Neural cell (in vitro differentiated cells): Measurements from ENCODE around the gene TCTN1. TPM values are rescaled to one million over a fixed set of nuclear protein-coding genes. Genes with fewer than 3 reads are reported as not detected.
"Not testable (repeated sequence)": the region's sequence is repeated elsewhere in the genome, so short reads cannot be mapped to it uniquely, and the experiment has no call there.

Experiments
- H2AFZ ChIP-seq: fragments of 200-600, 300-800 bp; sonication (generic), shearing (Covaris generic); 2 replicates; pipeline ENCODE4 v1.6.0; 2014; ENCODE audit warnings: low read depth, mild to moderate bottlenecking, antibody characterized with exemption, low read length, moderate library complexity
- H3F3A ChIP-seq: fragments of 200-600 bp; shearing (Covaris generic); 2 replicates; pipeline ENCODE4 v1.6.1; 2016; ENCODE audit warnings: mild to moderate bottlenecking, moderate library complexity, mixed read lengths, antibody characterized with exemption, low read length; ENCODE audit not compliant: insufficient read depth, poor library complexity, severe bottlenecking
- H3K27ac ChIP-seq: fragments of 200-600, 300-800 bp; sonication (generic), shearing (Covaris generic); 2 replicates; pipeline ENCODE4 v1.5.1; 2014; ENCODE audit warnings: mild to moderate bottlenecking, low read length, moderate library complexity
- H3K27me3 ChIP-seq: fragments of 300-800, 200-600 bp; sonication (generic), shearing (Covaris generic); 2 replicates; pipeline ENCODE4 v1.6.0; 2014; ENCODE audit warnings: mild to moderate bottlenecking, low read depth, low read length, moderate library complexity; ENCODE audit not compliant: insufficient read depth
- H3K36me3 ChIP-seq: fragments of 300-800, 200-600 bp; sonication (generic), shearing (Covaris generic); 2 replicates; pipeline ENCODE4 v1.5.1; 2014; ENCODE audit warnings: mild to moderate bottlenecking, antibody characterized with exemption, low read length, moderate library complexity; ENCODE audit not compliant: insufficient read depth
- H3K4me2 ChIP-seq: fragments of 300-800, 200-600 bp; sonication (generic), shearing (Covaris generic); 2 replicates; pipeline ENCODE4 v1.6.0; 2014; ENCODE audit warnings: mild to moderate bottlenecking, low read length
- H3K4me3 ChIP-seq: fragments of 300-800, 200-600 bp; sonication (generic), shearing (Covaris generic); 2 replicates; pipeline ENCODE4 v1.5.1; 2014; ENCODE audit warnings: mild to moderate bottlenecking, low read length, moderate library complexity
- H3K79me2 ChIP-seq: fragments of 200-600 bp; shearing (Covaris generic); replicated peaks from 2 replicates; pipeline ENCODE4 v1.6.0; 2014; ENCODE audit warnings: mild to moderate bottlenecking, low read length, moderate library complexity; ENCODE audit not compliant: insufficient read depth
- H3K9ac ChIP-seq: fragments of 300-800, 200-600 bp; sonication (generic), shearing (Covaris generic); 2 replicates; pipeline ENCODE4 v1.6.1; 2016; ENCODE audit warnings: mild to moderate bottlenecking, low read length, mixed read lengths
- H3K9me2 ChIP-seq: fragments of 200-600 bp; shearing (Covaris generic); 2 replicates; pipeline ENCODE4 v1.6.1; 2016; ENCODE audit warnings: mild to moderate bottlenecking, low read length, mixed read lengths; ENCODE audit not compliant: insufficient read depth
- H3K9me3 ChIP-seq: fragments of 200-600, 300-800 bp; sonication (generic), shearing (Covaris generic); 2 replicates; pipeline ENCODE4 v1.6.1; 2016; ENCODE audit warnings: mild to moderate bottlenecking, mixed run types, low read length, moderate library complexity, mixed read lengths
- H4K20me1 ChIP-seq: fragments of 200-600 bp; shearing (Covaris generic); 2 replicates; pipeline ENCODE4 v1.6.1; 2016; ENCODE audit warnings: mild to moderate bottlenecking, mixed run types; ENCODE audit not compliant: insufficient read depth
- CTCF ChIP-seq: fragments of 450-650 bp; IDR thresholded peaks from 2 replicates; pipeline ENCODE4 v1.5.1; 2014; ENCODE audit warnings: antibody characterized with exemption, mild to moderate bottlenecking, moderate library complexity; ENCODE audit not compliant: poor library complexity, severe bottlenecking
- EP300 ChIP-seq: fragments of 450-650 bp; conservative IDR thresholded peaks from 2 replicates; pipeline ENCODE4 v1.6.1; 2014; ENCODE audit warnings: antibody characterized with exemption, mild to moderate bottlenecking, moderate library complexity; ENCODE audit not compliant: poor library complexity, severe bottlenecking
- EZH2 ChIP-seq: fragments of 200-600, 300-800 bp; shearing (Covaris generic), sonication (generic); IDR thresholded peaks from 2 replicates; pipeline ENCODE4 v1.6.1; 2014; ENCODE audit warnings: antibody characterized with exemption, low read length, borderline replicate concordance, mild to moderate bottlenecking; ENCODE audit not compliant: insufficient read depth, poor library complexity, severe bottlenecking
- MXI1 ChIP-seq: fragments of 450-650 bp; conservative IDR thresholded peaks from 2 replicates; pipeline ENCODE4 v1.6.1; 2014; ENCODE audit warnings: antibody characterized with exemption, mild to moderate bottlenecking; ENCODE audit not compliant: poor library complexity, severe bottlenecking
- POLR2AphosphoS5 ChIP-seq: IDR thresholded peaks from 2 replicates; pipeline ENCODE4 v1.6.1; 2012
- RAD21 ChIP-seq: fragments of 450-650 bp; conservative IDR thresholded peaks from 2 replicates; pipeline ENCODE4 v1.6.1; 2014; ENCODE audit warnings: antibody characterized with exemption, mild to moderate bottlenecking, moderate library complexity
- REST ChIP-seq: IDR thresholded peaks from 2 replicates; pipeline ENCODE4 v1.6.1; 2012; ENCODE audit warnings: borderline replicate concordance
- SMC3 ChIP-seq: fragments of 450-650 bp; conservative IDR thresholded peaks from 2 replicates; pipeline ENCODE4 v1.6.1; 2014; ENCODE audit warnings: antibody characterized with exemption, mild to moderate bottlenecking, moderate library complexity; ENCODE audit not compliant: poor library complexity
- TAF1 ChIP-seq: IDR thresholded peaks from 2 replicates; pipeline ENCODE4 v1.6.1; 2012; ENCODE audit warnings: low read depth
- polyA plus RNA-seq: library from polyadenylated mRNA; depleted of rRNA; stranded (reverse); fragments of >200 nt; gene quantifications from 2 replicates; pipeline ENCODE4 v1.2.3, GENCODE V29; 2014

Gene TCTN1
- polyA plus RNA-seq, 1 donor from 2014 or later: 58.3 TPM

- not testable (repeated sequence) for H3K9me2 ChIP-seq, H3F3A ChIP-seq, H2AFZ ChIP-seq, H3K27ac ChIP-seq, H3K36me3 ChIP-seq, H3K79me2 ChIP-seq, H3K4me3 ChIP-seq, H3K9me3 ChIP-seq, H3K9ac ChIP-seq, H3K27me3 ChIP-seq, H3K4me2 ChIP-seq, H4K20me1 ChIP-seq
- peak; percentile 80 for TF ChIP-seq RAD21
- peak; percentile 77 for TF ChIP-seq CTCF
- peak; percentile 78 for TF ChIP-seq SMC3
These were observed 11.7 kb upstream of the TCTN1 start for GRCh38 chr12:110602085-110602814.

- Histone ChIP-seq H3K9me3 (no peaks in the 10 kb centered on the region), H3K4me2 (no peak overlapping the region), H2AFZ (no peak overlapping the region), H3K4me3 (no peak overlapping the region), H3K27me3 (no peaks in the 10 kb centered on the region), H3K9ac (no peak overlapping the region), H3K27ac (no peak overlapping the region), H3K9me2 (no peaks in the 10 kb centered on the region), H3K79me2 (no peaks in the 10 kb centered on the region), H3F3A (no peaks in the 10 kb centered on the region), H4K20me1 (no peaks in the 10 kb centered on the region), H3K36me3 (no peaks in the 10 kb centered on the region)
- TF ChIP-seq REST (no peak), POLR2AphosphoS5 (no peak), EP300 (no peak), CTCF (no peak), TAF1 (no peak), EZH2 (no peak), MXI1 (no peak), RAD21 (no peak), SMC3 (no peak)
These were observed 7.7 kb upstream of the TCTN1 start for GRCh38 chr12:110606253-110606611.
